Measurements from ENCODE around the gene SRP19. TPM values are rescaled to one million over a fixed set of nuclear protein-coding genes. Genes with fewer than 3 reads are reported as not detected.
"Not testable (repeated sequence)": the region's sequence is repeated elsewhere in the genome, so short reads cannot be mapped to it uniquely, and the experiment has no call there.

Gene SRP19
- total and polyA plus RNA-seq, 7 experiments from 2014 or later = 34.2 to 115 (median 44.0) TPM

DNA sequence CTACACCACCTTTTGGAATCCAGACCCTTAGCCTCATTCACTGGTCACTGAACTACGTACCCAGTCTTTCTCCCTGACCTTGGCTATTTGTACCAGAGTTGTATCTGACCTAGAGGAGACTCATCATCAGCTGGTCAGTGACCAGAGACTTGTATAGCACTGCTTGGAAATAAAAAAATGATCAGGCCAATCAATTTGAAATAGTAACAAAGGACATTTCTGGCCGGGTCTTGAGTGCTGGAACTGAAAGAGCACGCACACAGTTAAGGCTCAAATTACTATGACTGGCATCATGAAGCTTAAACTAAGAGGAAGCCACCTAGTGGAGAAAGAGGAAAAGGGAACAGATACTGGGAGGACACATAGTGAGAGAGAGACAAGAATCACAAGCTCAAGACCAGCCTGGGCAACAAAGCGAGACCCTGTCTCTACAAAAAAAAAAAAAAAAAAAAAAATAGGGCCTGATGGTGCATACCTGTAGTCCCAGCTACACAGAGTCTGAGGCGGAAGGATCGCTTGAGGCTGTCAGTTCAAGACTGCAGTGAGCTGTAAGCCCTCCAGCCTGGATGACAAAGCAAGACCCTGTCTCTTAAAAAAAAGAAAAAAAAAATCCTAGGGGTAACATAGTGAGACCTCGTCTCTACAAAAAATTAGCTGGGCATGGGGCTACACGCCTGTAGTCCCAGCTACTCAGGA is 12.8 kb upstream of the SRP19 start:
- Mint-ChIP-seq H3K4me1 (peaks cover 4 to 8% (median 6%) of the 10 kb centered on the region in 7 donors), H3K36me3 (peaks cover 0 to 5% (median 0%) of the 10 kb centered on the region in 5 donors), H3K27me3 (peaks cover 0 to 20% (median 5%) of the 10 kb centered on the region in 5 donors), H3K9me3 (peaks cover 0 to 2% (median 0%) of the 10 kb centered on the region in 11 donors), H3K27ac (peak overlapping the region in 3 of 9 donors; percentile 53 to 58 (median 53)), H3K4me3 (peak overlapping the region in 2 of 10 donors; percentile 16 to 41)
- Histone ChIP-seq H3K27ac (ENCODE audit: low read depth, low read length) (no peak overlapping the region), H3K9me3 (ENCODE audit: control insufficient read depth in 2 of 3, low read length in 3 of 3) (no peaks in the 10 kb centered on the region), H3K4me1 (ENCODE audit: control insufficient read depth in 2 of 2, insufficient read depth in 2 of 2, low read length in 2 of 2) (no peaks in the 10 kb centered on the region), H3K4me3 (ENCODE audit: low read length) (no peak overlapping the region), H3K27me3 (ENCODE audit: control insufficient read depth in 2 of 2, insufficient read depth in 2 of 2, low read length in 2 of 2) (no peaks in the 10 kb centered on the region), H3K36me3 (ENCODE audit: control insufficient read depth in 2 of 3, insufficient read depth in 3 of 3, low read length in 3 of 3) (no peaks in the 10 kb centered on the region)
- intact Hi-C loops (cut with micrococcal nuclease) = loop anchor here (1.0 to 10.0 kb wide), 6 partner anchors 13 to 487 kb away; partner anchors contain the start of genes REEP5 (in 2 of the 2) and SRP19 (in 1 of the 2)
- ATAC-seq (peak; percentile 97), DNase-seq (peak in 7 of 9 donors; percentile 8 to 51 (median 40))
- CTCF ChIA-PET = interaction anchor here (0.6 to 1.5 kb wide), 16 partner anchors 9 to 769 kb away, joined by 3 to 8 read pairs (median 3); partner anchors contain the start of genes DCP2 and SRP19
- POLR2A ChIA-PET = interaction anchor here (1.0 kb wide), 1 partner anchor 75 kb away, joined by 3 read pairs; no protein-coding TSS in a partner anchor

DNA sequence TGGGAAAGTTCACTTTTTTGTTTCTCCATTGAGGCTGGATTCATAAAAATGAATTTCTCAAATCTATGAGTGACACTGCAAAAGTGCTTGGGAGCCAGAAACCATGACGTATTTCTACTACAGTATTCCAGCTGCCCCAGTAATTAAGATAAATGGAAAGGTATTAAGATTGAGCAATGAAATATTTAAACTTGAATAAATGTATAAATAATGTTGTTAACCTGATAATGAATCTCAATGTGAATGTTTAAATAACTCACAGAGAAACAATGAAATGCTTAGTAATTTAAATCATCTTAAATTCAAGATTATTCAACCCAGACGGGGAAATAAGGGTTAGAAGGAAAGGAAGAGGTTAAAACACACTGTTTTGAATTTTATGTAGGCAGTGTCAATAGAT is 11.2 kb upstream of the SRP19 start:
- ChIA-PET POLR2A (no interaction called here), CTCF (no interaction called here)
- peaks cover 2 to 11% (median 5%) of the 10 kb centered on the region in 5 donors for H3K36me3 Mint-ChIP-seq
- Histone ChIP-seq H3K4me3 (ENCODE audit: low read length) (no peak overlapping the region), H3K27me3 (ENCODE audit: control insufficient read depth in 2 of 2, insufficient read depth in 2 of 2, low read length in 2 of 2) (no peaks in the 10 kb centered on the region), H3K36me3 (ENCODE audit: control insufficient read depth in 2 of 3, insufficient read depth in 3 of 3, low read length in 3 of 3) (no peaks in the 10 kb centered on the region), H3K4me1 (ENCODE audit: control insufficient read depth in 2 of 2, insufficient read depth in 2 of 2, low read length in 2 of 2) (no peaks in the 10 kb centered on the region), H3K9me3 (ENCODE audit: control insufficient read depth in 2 of 3, low read length in 3 of 3) (no peaks in the 10 kb centered on the region), H3K27ac (ENCODE audit: low read depth, low read length) (no peak overlapping the region)
- no peak overlapping the region for H3K27ac Mint-ChIP-seq
- H3K27me3 Mint-ChIP-seq = peaks cover 5 to 35% (median 18%) of the 10 kb centered on the region in 5 donors
- no peak overlapping the region for H3K4me3 Mint-ChIP-seq
- peaks cover 2 to 13% (median 6%) of the 10 kb centered on the region in 11 donors for H3K9me3 Mint-ChIP-seq
- ATAC-seq (no peak), DNase-seq (no peak)
- H3K4me1 Mint-ChIP-seq = peaks cover 4 to 7% (median 5%) of the 10 kb centered on the region in 7 donors
- intact Hi-C loops (cut with micrococcal nuclease) = loop anchor here in 1 of 2 donors (2.0 to 10.0 kb wide), 2 partner anchors 159 to 485 kb away; no protein-coding TSS in a partner anchor

DNA sequence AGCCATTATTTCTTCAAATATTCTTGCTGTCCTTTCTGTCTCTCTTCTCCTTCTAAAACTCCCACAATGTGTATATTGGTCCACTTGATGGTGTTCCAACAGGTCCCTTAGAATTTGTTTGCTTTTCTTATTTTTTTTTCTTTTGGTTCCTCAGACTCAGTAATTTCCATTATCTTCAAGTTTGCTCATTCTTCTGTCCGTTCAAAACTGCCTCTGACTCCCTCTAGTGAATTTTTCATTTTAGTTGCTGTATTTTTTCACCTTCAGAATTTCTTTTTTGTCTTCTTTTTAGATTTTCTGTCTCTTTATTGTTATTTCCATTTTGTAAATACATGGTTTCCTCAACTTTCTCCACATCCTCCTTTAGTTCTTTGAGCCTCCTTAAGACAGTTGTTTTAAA is 6.4 kb upstream of the SRP19 start:
- Histone ChIP-seq H3K27me3 (ENCODE audit: control insufficient read depth in 2 of 2, insufficient read depth in 2 of 2, low read length in 2 of 2) (no peaks in the 10 kb centered on the region), H3K4me1 (ENCODE audit: control insufficient read depth in 2 of 2, insufficient read depth in 2 of 2, low read length in 2 of 2) (no peaks in the 10 kb centered on the region), H3K9me3 (ENCODE audit: control insufficient read depth in 2 of 3, low read length in 3 of 3) (no peaks in the 10 kb centered on the region), H3K36me3 (ENCODE audit: control insufficient read depth in 2 of 3, insufficient read depth in 3 of 3, low read length in 3 of 3) (no peaks in the 10 kb centered on the region), H3K4me3 (ENCODE audit: low read length) (no peak overlapping the region), H3K27ac (ENCODE audit: low read depth, low read length) (no peak overlapping the region)
- Mint-ChIP-seq H3K9me3 (peaks cover 4 to 29% (median 12%) of the 10 kb centered on the region in 11 donors), H3K27me3 (peaks cover 22 to 61% (median 35%) of the 10 kb centered on the region in 5 donors), H3K4me1 (no peaks in the 10 kb centered on the region), H3K27ac (no peak overlapping the region), H3K4me3 (no peak overlapping the region), H3K36me3 (peaks cover 6 to 18% (median 13%) of the 10 kb centered on the region in 5 donors)
- no peak for ATAC-seq
- no peak for DNase-seq
- ChIA-PET POLR2A (no interaction called here), CTCF (no interaction called here)
- intact Hi-C loops (cut with micrococcal nuclease) = no loop called here

DNA sequence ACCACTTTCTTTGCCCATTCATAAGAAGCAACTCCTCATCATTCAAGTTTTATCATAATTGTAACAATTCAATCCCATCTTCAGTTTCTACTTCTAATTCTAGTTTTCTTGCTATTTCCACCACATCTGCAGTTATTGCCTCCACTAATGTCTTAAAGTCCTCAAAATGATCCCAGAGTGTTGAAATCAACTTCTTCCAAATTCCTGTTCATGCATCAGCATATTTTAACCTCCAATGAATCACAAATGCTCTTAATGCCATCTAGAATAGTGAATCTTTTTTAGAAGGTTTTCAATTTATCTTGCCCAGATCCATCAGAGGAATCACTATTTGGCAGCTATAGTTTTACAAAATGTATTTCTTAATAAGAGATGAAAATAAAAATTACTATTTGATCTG is 3.2 kb upstream of the SRP19 start:
- intact Hi-C loops (cut with micrococcal nuclease) = no loop called here
- Mint-ChIP-seq H3K4me3 (no peak overlapping the region), H3K27me3 (peaks cover 22 to 46% (median 31%) of the 10 kb centered on the region in 5 donors), H3K9me3 (peaks cover 4 to 29% (median 12%) of the 10 kb centered on the region in 11 donors), H3K36me3 (peaks cover 8 to 18% (median 15%) of the 10 kb centered on the region in 5 donors), H3K27ac (no peak overlapping the region), H3K4me1 (peaks cover 0 to 25% (median 20%) of the 10 kb centered on the region in 7 donors)
- DNase-seq (no peak), ATAC-seq (no peak)
- Histone ChIP-seq H3K4me3 (ENCODE audit: low read length) (no peak overlapping the region), H3K27ac (ENCODE audit: low read depth, low read length) (no peak overlapping the region), H3K27me3 (ENCODE audit: control insufficient read depth in 2 of 2, insufficient read depth in 2 of 2, low read length in 2 of 2) (no peaks in the 10 kb centered on the region), H3K36me3 (ENCODE audit: control insufficient read depth in 2 of 3, insufficient read depth in 3 of 3, low read length in 3 of 3) (peaks cover 0 to 6% (median 0%) of the 10 kb centered on the region in 3 experiments), H3K4me1 (ENCODE audit: control insufficient read depth in 2 of 2, insufficient read depth in 2 of 2, low read length in 2 of 2) (peaks cover 12 to 14% of the 10 kb centered on the region in 2 donors), H3K9me3 (ENCODE audit: control insufficient read depth in 2 of 3, low read length in 3 of 3) (no peaks in the 10 kb centered on the region)
- POLR2A ChIA-PET = no interaction called here
- CTCF ChIA-PET = no interaction called here

DNA sequence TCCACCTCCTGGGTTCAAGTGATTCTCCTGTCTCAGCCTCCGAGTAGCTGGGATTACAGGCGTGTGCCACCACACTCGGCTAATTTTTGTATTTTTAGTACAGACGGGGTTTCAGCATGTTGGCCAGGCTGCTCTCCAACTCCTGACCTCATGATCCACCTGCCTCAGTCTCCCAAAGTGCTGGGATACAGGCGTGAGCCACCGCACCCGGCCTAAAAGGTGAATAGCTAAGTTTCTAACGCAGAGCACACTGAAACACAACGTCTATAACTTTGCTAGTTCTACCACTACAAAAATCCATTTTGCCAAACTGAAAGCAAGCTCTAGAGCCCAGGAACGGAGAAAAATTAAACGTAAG is 537 bp upstream of the SRP19 start:
- Mint-ChIP-seq H3K27ac (peak overlapping the region; percentile 95 to 99 (median 97)), H3K4me1 (peaks cover 5 to 41% (median 32%) of the 10 kb centered on the region in 7 donors), H3K36me3 (peaks cover under 1 to 20% (median 7%) of the 10 kb centered on the region in 5 donors), H3K27me3 (peaks cover 10 to 23% (median 11%) of the 10 kb centered on the region in 5 donors), H3K4me3 (peak overlapping the region; percentile 91 to 97 (median 96))
- ChIA-PET CTCF (interaction anchor here (1.0 to 1.1 kb wide), 2 partner anchors 12 to 62 kb away, joined by 3 to 4 read pairs; no protein-coding TSS in a partner anchor), POLR2A (interaction anchor here (0.8 to 2.9 kb wide), 10 partner anchors 9 to 153 kb away, joined by 3 to 24 read pairs (median 3); partner anchors contain the start of genes DCP2 and REEP5)
- intact Hi-C loops (cut with micrococcal nuclease) = loop anchor here (2.0 to 5.0 kb wide), 5 partner anchors 18 to 1768 kb away; partner anchors contain the start of genes NREP (in 1 of the 2) and WDR36 (in 1 of the 2)
- peaks cover 0 to 22% (median 3%) of the 10 kb centered on the region in 3 experiments for H3K36me3 ChIP-seq (ENCODE audit: control insufficient read depth in 2 of 3, insufficient read depth in 3 of 3, low read length in 3 of 3)
- peak overlapping the region; percentile 88 for H3K4me3 ChIP-seq (ENCODE audit: low read length)
- H3K9me3 Mint-ChIP-seq; H3K27me3 ChIP-seq (ENCODE audit: control insufficient read depth in 2 of 2, insufficient read depth in 2 of 2, low read length in 2 of 2); H3K9me3 ChIP-seq (ENCODE audit: control insufficient read depth in 2 of 3, low read length in 3 of 3); ATAC-seq: not testable (repeated sequence)
- peak overlapping the region; percentile 89 for H3K27ac ChIP-seq (ENCODE audit: low read depth, low read length)
- DNase-seq = peak in 1 of 9 donors; percentile 2
- peaks cover 19% of the 10 kb centered on the region in 2 donors for H3K4me1 ChIP-seq (ENCODE audit: control insufficient read depth in 2 of 2, insufficient read depth in 2 of 2, low read length in 2 of 2)

DNA sequence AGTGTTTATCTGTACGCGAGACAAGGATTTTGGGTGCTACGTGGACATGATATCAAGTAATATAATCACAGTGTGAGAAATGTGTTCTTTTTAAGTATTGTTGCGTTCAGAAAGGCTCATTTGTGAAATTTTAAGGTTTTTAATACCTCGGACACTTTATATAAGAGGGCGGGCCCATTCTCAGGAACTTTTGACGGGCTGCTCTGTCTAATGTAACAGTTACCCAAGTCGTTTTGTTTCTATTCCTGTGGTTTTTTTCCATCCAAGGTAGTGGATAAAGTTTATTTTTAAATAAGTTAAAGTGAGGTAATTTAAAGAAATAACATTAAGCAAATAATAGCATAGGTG is 525 bp downstream of the SRP19 start:
- peaks cover 0 to 31% (median 3%) of the 10 kb centered on the region in 3 experiments for H3K36me3 ChIP-seq (ENCODE audit: control insufficient read depth in 2 of 3, insufficient read depth in 3 of 3, low read length in 3 of 3)
- ATAC-seq = no peak
- Mint-ChIP-seq H3K27me3 (peaks cover under 1 to 13% (median under 1%) of the 10 kb centered on the region in 5 donors), H3K4me1 (peaks cover 5 to 43% (median 32%) of the 10 kb centered on the region in 7 donors), H3K36me3 (peaks cover 0 to 23% (median 4%) of the 10 kb centered on the region in 5 donors), H3K27ac (peak overlapping the region; percentile 95 to 99 (median 97)), H3K9me3 (no peaks in the 10 kb centered on the region), H3K4me3 (peak overlapping the region; percentile 91 to 97 (median 96))
- peaks cover 19% of the 10 kb centered on the region in 2 donors for H3K4me1 ChIP-seq (ENCODE audit: control insufficient read depth in 2 of 2, insufficient read depth in 2 of 2, low read length in 2 of 2)
- peak overlapping the region; percentile 88 for H3K4me3 ChIP-seq (ENCODE audit: low read length)
- no peaks in the 10 kb centered on the region for H3K9me3 ChIP-seq (ENCODE audit: control insufficient read depth in 2 of 3, low read length in 3 of 3)
- no peak for DNase-seq
- intact Hi-C loops (cut with micrococcal nuclease) = loop anchor here (1.0 to 5.0 kb wide), 13 partner anchors 13 to 1769 kb away; partner anchors contain the start of genes DCP2 (in 2 of the 2), REEP5 (in 2 of the 2), NREP (in 1 of the 2) and WDR36 (in 1 of the 2)
- ChIA-PET CTCF (interaction anchor here (0.7 kb wide), 1 partner anchor 100 kb away, joined by 3 read pairs; no protein-coding TSS in a partner anchor), POLR2A (interaction anchor here (0.7 to 2.9 kb wide), 9 partner anchors 17 to 154 kb away, joined by 3 to 24 read pairs (median 3); partner anchors contain the start of genes DCP2 and REEP5)
- H3K27me3 ChIP-seq (ENCODE audit: control insufficient read depth in 2 of 2, insufficient read depth in 2 of 2, low read length in 2 of 2) = no peaks in the 10 kb centered on the region
- H3K27ac ChIP-seq (ENCODE audit: low read depth, low read length) = peak overlapping the region; percentile 89
